ENCODE measurements around the gene SPTBN5. TPM values are rescaled to one million over a fixed set of nuclear protein-coding genes. Genes with fewer than 3 reads are reported as not detected.

Gene SPTBN5
- total RNA-seq, 1 donor from 2014 or later = 1.9 TPM

- Histone ChIP-seq H3K9me3 (no peaks in the 10 kb centered on the region), H3K27ac (no peak overlapping the region), H3K36me3 (peaks cover 57% of the 10 kb centered on the region), H3K27me3 (no peaks in the 10 kb centered on the region), H3K4me3 (no peak overlapping the region), H3K4me1 (no peaks in the 10 kb centered on the region)
- intact Hi-C loops (cut with DNase I) = loop anchor here (5.0 kb wide), 1 partner anchor 42 kb away; the partner anchor contains the start of gene MAPKBP1
- no peak for ATAC-seq
- DNase-seq = no peak
- no peak for TF ChIP-seq CTCF (IDR thresholded peaks at IDR 0.05)
Measured at GRCh38 chr15:41814534-41814933, 79.3 kb downstream of the SPTBN5 start.

- Histone ChIP-seq H3K4me3 (no peak overlapping the region), H3K27me3 (no peaks in the 10 kb centered on the region), H3K27ac (no peak overlapping the region), H3K9me3 (no peaks in the 10 kb centered on the region), H3K4me1 (no peaks in the 10 kb centered on the region), H3K36me3 (peaks cover 55% of the 10 kb centered on the region)
- TF ChIP-seq CTCF (IDR thresholded peaks at IDR 0.05) = no peak
- DNase-seq (no peak), ATAC-seq (no peak)
- intact Hi-C loops (cut with DNase I) = loop anchor here (5.0 kb wide), 1 partner anchor 41 kb away; the partner anchor contains the start of gene MAPKBP1
Measured at GRCh38 chr15:41813426-41813825, 80.4 kb downstream of the SPTBN5 start.

- DNase-seq (no peak), ATAC-seq (no peak)
- Histone ChIP-seq H3K9me3 (no peaks in the 10 kb centered on the region), H3K27ac (no peak overlapping the region), H3K4me1 (no peaks in the 10 kb centered on the region), H3K4me3 (no peak overlapping the region), H3K27me3 (no peaks in the 10 kb centered on the region), H3K36me3 (peaks cover 50% of the 10 kb centered on the region)
- TF ChIP-seq CTCF (IDR thresholded peaks at IDR 0.05) = no peak
- intact Hi-C loops (cut with DNase I) = loop anchor here (5.0 kb wide), 1 partner anchor 41 kb away; the partner anchor contains the start of gene MAPKBP1
Measured at GRCh38 chr15:41812820-41813375, 81.0 kb downstream of the SPTBN5 start.

GRCh38 chr15:41811432-41812195 lies 82.2 kb downstream of the SPTBN5 start:
- H3K27me3 ChIP-seq = no peaks in the 10 kb centered on the region
- peak; percentile 89 for DNase-seq
- H3K36me3 ChIP-seq = peaks cover 41% of the 10 kb centered on the region
- no peak overlapping the region for H3K27ac ChIP-seq
- no peak overlapping the region for H3K4me3 ChIP-seq
- H3K9me3 ChIP-seq = no peaks in the 10 kb centered on the region
- TF ChIP-seq CTCF (IDR thresholded peaks at IDR 0.05) = peak; percentile 90
- intact Hi-C loops (cut with DNase I) = loop anchor here (5.0 kb wide), 1 partner anchor 39 kb away; the partner anchor contains the start of gene MAPKBP1
- ATAC-seq = peak; percentile 93
- H3K4me1 ChIP-seq = no peaks in the 10 kb centered on the region

- Histone ChIP-seq H3K4me3 (no peak overlapping the region), H3K27me3 (no peaks in the 10 kb centered on the region), H3K27ac (no peak overlapping the region), H3K36me3 (peaks cover 33% of the 10 kb centered on the region), H3K4me1 (no peaks in the 10 kb centered on the region), H3K9me3 (no peaks in the 10 kb centered on the region)
- no peak for TF ChIP-seq CTCF (IDR thresholded peaks at IDR 0.05)
- intact Hi-C loops (cut with DNase I) = loop anchor here (5.0 kb wide), 1 partner anchor 39 kb away; the partner anchor contains the start of gene MAPKBP1
- ATAC-seq = no peak
- no peak for DNase-seq
Measured at GRCh38 chr15:41810651-41811431, 83.0 kb downstream of the SPTBN5 start.
